ENCODE data around the gene LIME1.
"Not testable (repeated sequence)": the region's sequence is repeated elsewhere in the genome, so short reads cannot be mapped to it uniquely, and the experiment has no call there.

The LIME1 gene

GRCh38 chr20:63708301-63709148 is 27.9 kb upstream of the LIME1 start:
- no peak for DNase-seq (ENCODE audit: low read depth)

GRCh38 chr20:63709149-63709527 is 27.3 kb upstream of the LIME1 start:
- no peak for DNase-seq (ENCODE audit: low read depth)

- no peak for DNase-seq (ENCODE audit: low read depth)
Measured at GRCh38 chr20:63711085-63711645, 25.3 kb upstream of the LIME1 start.

- no peak for DNase-seq (ENCODE audit: low read depth)
Measured at GRCh38 chr20:63712191-63712590, 24.3 kb upstream of the LIME1 start.

GRCh38 chr20:63714858-63715257 is 21.6 kb upstream of the LIME1 start:
- DNase-seq (ENCODE audit: low read depth): no peak

GRCh38 chr20:63718996-63719395 is 17.5 kb upstream of the LIME1 start:
- no peak for DNase-seq (ENCODE audit: low read depth)

- DNase-seq (ENCODE audit: low read depth): not testable (repeated sequence)
Measured at GRCh38 chr20:63722967-63723622, 13.4 kb upstream of the LIME1 start.

- not testable (repeated sequence) for DNase-seq (ENCODE audit: low read depth)
Measured at GRCh38 chr20:63730189-63730733, 6.2 kb upstream of the LIME1 start.

- no peak for DNase-seq (ENCODE audit: low read depth)
Measured at GRCh38 chr20:63731410-63731809, 5.1 kb upstream of the LIME1 start.

GRCh38 chr20:63732118-63733095 is 4.1 kb upstream of the LIME1 start:
- no peak for DNase-seq (ENCODE audit: low read depth)

- DNase-seq (ENCODE audit: low read depth): no peak
Measured at GRCh38 chr20:63733117-63733516, 3.3 kb upstream of the LIME1 start.

GRCh38 chr20:63733579-63734081 is 2.8 kb upstream of the LIME1 start:
- DNase-seq (ENCODE audit: low read depth): no peak

GRCh38 chr20:63734111-63734945 is 2.1 kb upstream of the LIME1 start:
- DNase-seq (ENCODE audit: low read depth): no peak

GRCh38 chr20:63734946-63735858 is 1.3 kb upstream of the LIME1 start:
- DNase-seq (ENCODE audit: low read depth): no peak

- DNase-seq (ENCODE audit: low read depth): no peak
Measured at GRCh38 chr20:63736893-63737694, 630 bp downstream of the LIME1 start.

- no peak for DNase-seq (ENCODE audit: low read depth)
Measured at GRCh38 chr20:63737695-63737944, 1.2 kb downstream of the LIME1 start.

- DNase-seq (ENCODE audit: low read depth): no peak
Measured at GRCh38 chr20:63737945-63738686, 1.7 kb downstream of the LIME1 start.

- no peak for DNase-seq (ENCODE audit: low read depth)
Measured at GRCh38 chr20:63738687-63739129, 2.2 kb downstream of the LIME1 start.

Measured in stimulated activated CD8-positive, alpha-beta memory T cell treated with anti-CD3 and anti-CD28 coated beads, Interleukin-15, amount 100 ng/mL, for 24 hours (primary cell).